ENCODE measurements around the gene TXN.
"Not testable (repeated sequence)": the region's sequence is repeated elsewhere in the genome, so short reads cannot be mapped to it uniquely, and the experiment has no call there.

Gene TXN

DNA sequence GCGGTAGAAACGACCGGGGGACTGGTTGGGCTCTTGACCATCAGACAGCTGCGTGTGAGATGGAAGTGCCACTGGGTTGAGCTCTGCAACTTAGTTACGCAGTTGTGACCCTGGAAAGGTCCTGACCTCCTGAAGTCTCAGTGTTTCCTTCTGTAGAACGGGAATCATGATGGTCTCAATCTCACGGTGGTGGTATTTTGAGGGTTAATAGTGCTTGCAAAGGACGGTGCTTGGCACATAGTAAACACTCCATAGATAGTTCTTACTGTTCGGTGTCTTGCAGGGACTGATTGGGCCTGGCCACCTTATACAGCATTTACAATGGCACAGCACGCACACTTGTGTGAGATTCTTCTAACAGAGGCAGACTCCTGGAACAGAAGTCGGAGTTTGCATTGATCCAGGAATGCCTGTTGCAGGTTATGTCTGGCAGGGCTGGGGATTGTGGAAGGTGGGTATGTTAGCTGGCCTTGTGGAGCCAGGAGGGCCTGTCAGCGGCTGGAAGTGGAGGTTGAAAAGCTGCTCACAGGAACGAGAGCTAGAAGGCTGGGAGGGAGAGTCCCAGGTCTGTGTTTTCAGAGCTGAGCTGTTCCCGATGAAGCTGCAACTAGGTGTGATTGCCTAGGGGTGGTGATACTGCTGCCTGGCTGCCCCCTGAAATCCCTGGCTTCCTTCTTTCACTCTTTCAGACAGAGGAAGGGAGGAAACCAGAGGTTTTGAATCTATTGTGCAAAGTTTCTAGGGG, 962 bp upstream of the TXN start:
- no peak for DNase-seq

- DNase-seq, result peak; percentile 57
Observed at GRCh38 chr9:110255463-110256379, 586 bp downstream of the TXN start.

DNA sequence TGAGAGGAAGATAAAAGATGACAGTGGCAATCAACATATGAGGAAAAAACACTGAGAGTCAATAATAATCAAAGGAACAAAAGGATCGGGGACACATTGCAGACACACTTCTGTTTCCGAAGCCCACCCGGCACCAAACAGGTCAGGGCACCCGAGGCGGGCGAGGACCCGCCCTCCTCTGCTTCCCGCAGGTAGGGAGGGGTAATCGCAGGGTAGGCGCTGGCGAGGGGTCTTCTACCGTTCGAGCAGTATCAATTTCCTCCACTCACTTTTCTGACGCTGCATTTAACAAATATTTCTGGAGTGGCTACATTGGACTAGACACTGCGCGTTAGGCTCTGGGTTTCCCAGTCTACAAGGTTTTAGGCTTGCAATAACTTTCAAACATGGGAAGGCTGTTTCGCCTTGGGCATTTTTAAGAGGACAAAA, 1.3 kb downstream of the TXN start:
- no peak for DNase-seq

GRCh38 chr9:110254500-110254899, 1.8 kb downstream of the TXN start:
- no peak for DNase-seq

DNA sequence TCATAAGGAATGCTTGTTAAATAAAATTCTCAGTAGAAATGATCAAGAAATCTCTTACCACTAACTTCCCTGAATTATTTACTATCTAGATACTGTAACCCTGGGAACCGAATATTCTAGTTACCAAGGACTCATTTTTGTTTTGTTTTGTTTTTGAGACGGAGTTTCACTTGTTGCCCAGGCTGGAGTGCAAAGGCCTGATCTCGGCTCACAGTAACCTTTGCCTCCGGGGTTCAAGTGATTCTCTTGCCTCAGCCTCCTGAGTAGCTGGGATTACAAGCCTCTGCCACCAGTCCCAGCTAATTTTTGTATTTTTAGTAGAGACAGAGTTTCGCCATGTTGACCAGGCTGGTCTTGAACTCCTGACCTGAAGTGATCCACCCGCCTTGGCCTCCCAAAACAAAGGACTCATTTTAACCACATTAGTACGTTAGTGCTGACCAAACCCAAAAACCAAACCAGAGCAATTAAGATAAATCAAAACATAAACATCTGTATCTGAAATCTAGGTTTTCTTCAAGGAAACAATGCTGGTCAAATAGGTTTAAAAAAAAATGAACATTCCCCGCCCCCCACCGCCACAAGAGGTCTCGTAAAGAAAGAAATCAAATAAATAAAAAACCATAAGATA, 3.7 kb downstream of the TXN start:
- DNase-seq, result no peak

DNA sequence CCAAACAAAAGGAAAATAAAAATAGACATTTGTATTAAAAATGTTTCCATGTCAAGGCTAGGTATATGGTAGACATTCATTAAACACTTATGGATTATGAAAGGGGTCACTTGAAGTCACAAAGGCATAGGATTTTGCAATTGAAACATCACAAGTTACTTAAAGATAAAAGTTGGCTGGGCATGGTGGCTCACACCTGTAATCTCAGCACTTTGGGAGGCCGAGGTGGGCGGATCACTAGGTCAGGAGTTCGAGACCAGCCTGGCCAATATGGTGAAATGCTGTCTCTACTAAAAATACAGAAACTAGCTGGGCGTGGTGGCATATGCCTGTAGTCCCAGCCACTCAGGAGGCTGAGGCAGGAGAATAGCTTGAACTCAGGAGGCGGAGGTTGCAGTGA, 4.5 kb downstream of the TXN start:
- not testable (repeated sequence) for DNase-seq

DNA sequence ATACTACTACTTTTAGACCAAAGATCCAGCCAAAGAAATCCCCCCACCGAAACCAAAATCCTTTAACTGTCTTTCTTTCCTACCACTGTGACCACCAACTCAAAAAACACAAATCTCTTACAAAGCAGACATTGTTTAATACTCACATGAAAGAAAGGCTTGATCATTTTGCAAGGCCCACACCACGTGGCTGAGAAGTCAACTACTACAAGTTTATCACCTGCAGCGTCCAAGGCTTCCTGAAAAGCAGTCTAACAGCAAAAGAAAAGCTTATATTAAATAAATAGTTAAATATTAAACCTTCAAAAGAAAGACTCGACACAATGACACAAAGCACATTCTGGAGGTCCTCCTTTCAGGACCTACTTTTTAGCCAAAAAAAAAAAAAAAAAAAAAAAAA, 5.1 kb downstream of the TXN start:
- no peak for DNase-seq

DNA sequence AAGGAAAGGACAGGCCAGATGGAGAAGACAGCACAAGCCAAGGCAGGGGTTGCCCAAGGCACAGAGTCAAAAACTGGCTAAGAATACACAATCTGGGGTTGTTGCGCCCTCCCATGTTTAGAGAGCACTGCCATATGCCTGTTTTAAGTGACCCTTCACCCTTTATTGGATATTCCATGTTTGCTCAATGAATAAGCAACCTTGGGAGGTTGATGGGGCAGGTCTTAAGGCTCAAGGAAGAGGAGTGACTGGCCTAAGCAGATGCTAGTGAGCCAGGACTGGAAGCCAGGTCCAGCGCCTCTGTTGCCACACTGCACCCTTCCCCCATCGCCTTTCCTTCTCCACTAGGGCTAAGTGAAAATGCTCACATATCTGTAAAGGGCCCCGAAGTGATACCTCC, 6.7 kb downstream of the TXN start:
- DNase-seq, result no peak

- no peak for DNase-seq
Observed at GRCh38 chr9:110248361-110248760, 7.9 kb downstream of the TXN start.

- no peak for DNase-seq
Observed at GRCh38 chr9:110246214-110246613, 10.1 kb downstream of the TXN start.

GRCh38 chr9:110244616-110245015, 11.7 kb downstream of the TXN start:
- no peak for DNase-seq

GRCh38 chr9:110241858-110242321, 14.4 kb downstream of the TXN start:
- no peak for DNase-seq

DNA sequence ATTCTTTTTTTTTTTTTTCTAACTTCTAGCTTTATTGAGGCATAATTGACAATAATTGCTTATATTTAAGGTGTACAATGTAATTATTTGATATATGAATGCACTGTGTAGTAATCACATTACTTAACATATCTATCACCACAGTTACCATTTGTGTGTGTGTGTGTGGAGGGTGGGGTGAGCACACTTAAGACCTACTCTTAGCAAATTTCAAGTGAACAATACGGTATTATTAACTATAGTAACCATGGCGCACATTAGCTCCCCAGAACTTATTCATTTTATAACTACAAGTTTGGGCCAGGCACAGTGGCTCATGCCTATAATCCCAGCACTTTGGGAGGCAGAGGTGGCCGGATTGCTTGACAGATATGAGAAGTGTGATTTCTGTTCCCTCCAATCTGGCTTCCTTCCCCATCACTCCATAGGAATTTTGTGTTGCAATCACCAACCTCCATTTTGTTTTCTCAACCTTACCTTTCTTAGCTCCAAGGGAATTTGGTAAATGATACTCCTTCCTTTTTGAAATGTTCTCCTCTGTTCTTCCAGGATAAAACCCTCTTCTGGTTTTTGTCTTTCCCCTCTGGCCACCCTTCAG, 14.9 kb downstream of the TXN start:
- DNase-seq, result peak; percentile 33

- DNase-seq, result no peak
Observed at GRCh38 chr9:110240198-110240597, 16.1 kb downstream of the TXN start.

- DNase-seq, result no peak
Observed at GRCh38 chr9:110228321-110228720, 28.0 kb downstream of the TXN start.

DNA sequence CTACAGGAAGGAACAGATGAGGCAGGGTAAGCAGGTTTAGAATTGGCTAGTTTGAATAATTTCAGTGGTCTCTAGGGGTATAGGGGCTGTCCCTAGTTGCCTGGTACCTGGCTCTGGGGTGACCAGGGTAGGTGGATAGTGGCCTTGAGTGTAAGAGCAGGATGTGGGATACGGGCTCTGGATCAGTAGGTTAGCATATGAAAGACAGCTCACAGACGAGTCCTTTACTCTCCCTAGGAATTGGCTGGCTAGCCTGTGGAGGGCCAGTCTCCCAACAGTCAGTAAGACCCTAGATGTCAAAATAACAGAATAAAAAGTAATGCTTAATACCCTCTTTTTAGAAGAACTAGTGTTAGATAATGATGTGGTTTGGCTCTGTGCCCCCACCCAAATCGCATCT, 31.7 kb downstream of the TXN start:
- no peak for DNase-seq

- DNase-seq, result no peak
Observed at GRCh38 chr9:110220809-110221208, 35.5 kb downstream of the TXN start.

DNA sequence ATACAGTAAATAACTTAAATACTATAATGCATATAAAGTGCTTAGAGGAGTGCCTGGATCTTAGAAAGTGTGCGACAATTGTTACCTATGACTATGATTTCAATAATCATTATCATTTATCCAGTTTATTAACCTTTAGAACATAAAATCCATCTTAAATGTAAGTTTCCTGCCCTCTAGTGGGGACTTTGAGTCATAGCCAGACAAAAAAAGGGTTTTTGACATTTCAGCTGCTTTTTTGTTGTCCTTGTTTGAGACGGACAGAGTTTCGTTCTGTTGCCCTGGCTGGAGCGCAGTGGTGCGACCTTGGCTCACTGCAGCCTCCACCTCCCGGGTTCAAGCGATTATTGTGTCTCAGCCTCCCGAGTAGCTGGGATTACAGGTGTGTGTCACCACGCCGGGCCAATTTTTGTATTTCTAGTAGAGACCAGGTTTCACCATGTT, 38.6 kb downstream of the TXN start:
- peak; percentile 50 for DNase-seq

DNA sequence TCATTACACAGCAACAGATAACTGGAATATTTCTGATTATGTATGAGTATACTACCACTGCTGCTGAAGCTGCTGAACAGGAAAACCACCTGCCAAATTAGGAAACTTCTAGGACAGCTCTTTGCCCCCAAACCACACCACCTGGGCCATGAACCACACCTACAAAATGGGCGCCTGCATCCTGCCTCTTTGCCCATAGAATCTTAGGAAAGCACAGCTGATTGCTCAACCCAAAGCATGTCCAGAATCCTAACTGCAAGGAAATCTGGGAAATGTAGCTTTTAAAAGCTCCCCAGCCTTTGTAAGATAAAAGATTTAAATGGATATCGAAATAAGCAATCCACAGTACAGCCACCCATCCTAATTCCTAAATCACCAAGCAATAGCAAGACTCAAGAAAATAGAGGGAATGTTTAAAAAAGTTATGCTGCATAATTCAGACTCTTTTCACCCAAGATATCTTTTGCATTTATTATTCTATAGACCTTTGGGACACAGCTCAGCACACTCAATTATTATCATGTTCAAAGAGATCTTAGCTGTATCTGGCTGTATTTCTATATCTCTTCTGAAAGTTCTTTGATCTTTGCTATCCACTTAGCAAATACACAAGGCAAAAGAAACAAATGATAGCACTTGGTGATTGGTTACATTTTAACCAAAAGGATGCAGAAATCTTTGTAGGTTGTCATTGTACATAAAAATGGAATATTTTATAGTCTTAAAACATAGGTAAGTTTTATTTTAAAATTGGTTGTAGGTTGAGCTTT, 41.5 kb downstream of the TXN start:
- DNase-seq, result no peak

GRCh38 chr9:110214090-110214489, 42.2 kb downstream of the TXN start:
- peak; percentile 50 for DNase-seq

DNA sequence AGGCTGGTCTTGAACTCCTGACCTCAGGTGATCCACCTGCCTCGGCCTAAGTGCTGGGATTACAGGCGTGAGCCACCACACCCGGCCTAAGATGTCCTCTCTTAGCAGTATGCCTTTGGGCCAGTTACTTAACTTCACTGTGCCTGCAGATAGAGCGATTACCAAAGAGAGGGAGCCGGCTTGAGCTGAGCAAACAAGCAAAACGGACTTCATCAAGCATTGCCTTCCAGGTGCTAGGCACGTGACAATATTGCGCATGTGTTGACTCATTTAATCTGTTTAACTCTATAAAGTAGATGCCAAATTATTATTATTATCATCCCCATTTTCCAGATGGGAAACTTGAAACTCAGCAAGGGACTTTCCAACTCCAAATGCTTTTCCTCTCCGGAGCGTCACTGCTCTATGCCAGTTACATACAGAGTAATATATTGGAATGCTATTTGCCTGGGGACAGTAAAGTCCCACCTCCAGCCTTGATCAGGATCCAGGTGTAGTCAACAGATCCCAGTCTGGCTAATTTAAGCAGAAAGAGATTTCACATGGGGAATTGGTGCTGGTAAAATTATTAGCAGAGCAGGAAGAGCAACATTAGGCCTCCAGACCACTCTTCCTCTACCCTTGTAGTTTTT, 42.8 kb downstream of the TXN start:
- DNase-seq, result no peak

GRCh38 chr9:110208031-110208430, 48.3 kb downstream of the TXN start, which contains the start of gene C9orf152:
TSS of gene C9orf152 (minus strand) at chr9:110208159. CDS start at chr9:110207579, 580 bp downstream.
- DNase-seq, result no peak

Data from fibroblast of skin of right biceps (primary cell).